Keratinocyte (primary cell): ENCODE data around the gene DNAAF2. TPM values are rescaled to one million over a fixed set of nuclear protein-coding genes. Genes with fewer than 3 reads are reported as not detected.

ENCODE experiments used
- DNase-seq: peaks from one replicate; pipeline ENCODE4 v3.0.0-alpha.2; 2011; ENCODE audit warnings: low read depth, missing footprints, low spot score
- FAIRE-seq: peaks from 2 replicates; lab custom pipeline; 2011; peaks lifted over from hg19 to GRCh38; lab: Jason Lieb, UNC
- H2AFZ ChIP-seq: 2 replicates; pipeline ENCODE4 v1.6.0; 2012; ENCODE audit warnings: low read length, control low read depth, inconsistent platforms; ENCODE audit not compliant: control insufficient read depth
- H3K27ac ChIP-seq: 2 replicates; pipeline ENCODE4 v1.5.1; 2011; ENCODE audit warnings: low read length; ENCODE audit not compliant: control insufficient read depth, insufficient read depth
- H3K27me3 ChIP-seq: 3 replicates; pipeline ENCODE4 v1.6.0; 2011; ENCODE audit warnings: low read length; ENCODE audit not compliant: control insufficient read depth, insufficient read depth; ENCODE audit errors: extremely low read depth
- H3K36me3 ChIP-seq, 2 experiments: 2 replicates in 1 of 2; 3 replicates in 1 of 2; pipeline ENCODE4 v1.5.1; 2011; ENCODE audit warnings: low read length in 2 of 2, mild to moderate bottlenecking in 1 of 2; ENCODE audit not compliant: control insufficient read depth in 2 of 2, insufficient read depth in 2 of 2; ENCODE audit errors: extremely low read depth in 1 of 2
- H3K4me1 ChIP-seq: 3 replicates; pipeline ENCODE4 v1.5.1; 2011; ENCODE audit warnings: low read length; ENCODE audit not compliant: control insufficient read depth, insufficient read depth; ENCODE audit errors: extremely low read depth
- H3K4me2 ChIP-seq: 3 replicates; pipeline ENCODE4 v1.6.0; 2011; ENCODE audit warnings: low read depth, low read length; ENCODE audit not compliant: control insufficient read depth, insufficient read depth; ENCODE audit errors: extremely low read depth
- H3K4me3 ChIP-seq, 3 experiments: fragments of 200-600 bp in 1 of 3; sonication (generic) in 1 of 3; 2 replicates in 2 of 3; 3 replicates in 1 of 3; pipeline ENCODE4 v1.5.1; 2011 to 2016; ENCODE audit warnings: low read length in 3 of 3, mild to moderate bottlenecking in 3 of 3, control low read depth in 2 of 3, inconsistent platforms in 1 of 3, low read depth in 1 of 3, mixed read lengths in 1 of 3, mixed run types in 1 of 3, moderate library complexity in 1 of 3; ENCODE audit not compliant: control insufficient read depth in 2 of 3, insufficient read depth in 2 of 3; ENCODE audit errors: extremely low read depth in 1 of 3
- H3K79me2 ChIP-seq: 2 replicates; pipeline ENCODE4 v1.6.0; 2012; ENCODE audit warnings: low read length; ENCODE audit not compliant: control insufficient read depth, insufficient read depth
- H3K9ac ChIP-seq: 3 replicates; pipeline ENCODE4 v1.6.0; 2011; ENCODE audit warnings: low read length; ENCODE audit not compliant: control insufficient read depth, insufficient read depth; ENCODE audit errors: extremely low read depth
- H3K9me1 ChIP-seq: 3 replicates; pipeline ENCODE4 v1.6.0; 2011; ENCODE audit warnings: low read length; ENCODE audit not compliant: control insufficient read depth, insufficient read depth; ENCODE audit errors: extremely low read depth
- H3K9me3 ChIP-seq: 2 replicates; pipeline ENCODE4 v1.5.1; 2012; ENCODE audit warnings: low read depth, low read length; ENCODE audit not compliant: control insufficient read depth
- H4K20me1 ChIP-seq: 3 replicates; pipeline ENCODE4 v1.6.0; 2011; ENCODE audit warnings: low read length; ENCODE audit not compliant: control insufficient read depth, insufficient read depth; ENCODE audit errors: extremely low read depth
- EZH2 ChIP-seq: IDR thresholded peaks from one replicate; pipeline ENCODE4 v1.6.1; 2012; ENCODE audit warnings: inconsistent platforms, mild to moderate bottlenecking, low read length, moderate library complexity
- dilution Hi-C: fragments of 300-500 bp; cut with MboI; formaldehyde crosslinking; loops from one replicate; pipeline ENCODE4 v1.7.0; 2020; ENCODE audit warnings: low sequenced_read_pairs; ENCODE audit not compliant: extremely low pct_ligation_motif_present
- polyA plus RNA-seq, 5 experiments: library from polyadenylated mRNA; depleted of rRNA in 3 of 5; stranded (reverse) in 3 of 5; stranded (forward) in 1 of 5; unstranded in 1 of 5; fragments of >200 nt; gene quantifications; 1 replicate in 1 of 5; 2 replicates in 3 of 5; 3 replicates in 1 of 5; pipeline versions ENCODE4 v1.2.1 to v1.2.3, GENCODE V29; 2011 to 2012; ENCODE audit warnings: missing spikeins in 2 of 5, low read depth in 1 of 5, low replicate concordance in 1 of 5
- TF ChIP-seq, protein P1 (sequence below), 3 experiments: IDR thresholded peaks in 1 of 3; conservative IDR thresholded peaks in 1 of 3; optimal IDR thresholded peaks in 1 of 3; 2 replicates in 2 of 3; 3 replicates in 1 of 3; pipeline versions ENCODE3 to v1.5.1; 2011; ENCODE audit warnings: low read length in 3 of 3, mild to moderate bottlenecking in 3 of 3, moderate library complexity in 2 of 3, control low read depth in 1 of 3, inconsistent platforms in 1 of 3; ENCODE audit not compliant: insufficient read depth in 2 of 3; ENCODE audit errors: extremely low read depth in 1 of 3

Gene DNAAF2
- polyA plus RNA-seq, 1 donor (not counting 4 experiments of a cell fraction or from before 2014, with no cell fraction given) = 9.5 TPM

DNA sequence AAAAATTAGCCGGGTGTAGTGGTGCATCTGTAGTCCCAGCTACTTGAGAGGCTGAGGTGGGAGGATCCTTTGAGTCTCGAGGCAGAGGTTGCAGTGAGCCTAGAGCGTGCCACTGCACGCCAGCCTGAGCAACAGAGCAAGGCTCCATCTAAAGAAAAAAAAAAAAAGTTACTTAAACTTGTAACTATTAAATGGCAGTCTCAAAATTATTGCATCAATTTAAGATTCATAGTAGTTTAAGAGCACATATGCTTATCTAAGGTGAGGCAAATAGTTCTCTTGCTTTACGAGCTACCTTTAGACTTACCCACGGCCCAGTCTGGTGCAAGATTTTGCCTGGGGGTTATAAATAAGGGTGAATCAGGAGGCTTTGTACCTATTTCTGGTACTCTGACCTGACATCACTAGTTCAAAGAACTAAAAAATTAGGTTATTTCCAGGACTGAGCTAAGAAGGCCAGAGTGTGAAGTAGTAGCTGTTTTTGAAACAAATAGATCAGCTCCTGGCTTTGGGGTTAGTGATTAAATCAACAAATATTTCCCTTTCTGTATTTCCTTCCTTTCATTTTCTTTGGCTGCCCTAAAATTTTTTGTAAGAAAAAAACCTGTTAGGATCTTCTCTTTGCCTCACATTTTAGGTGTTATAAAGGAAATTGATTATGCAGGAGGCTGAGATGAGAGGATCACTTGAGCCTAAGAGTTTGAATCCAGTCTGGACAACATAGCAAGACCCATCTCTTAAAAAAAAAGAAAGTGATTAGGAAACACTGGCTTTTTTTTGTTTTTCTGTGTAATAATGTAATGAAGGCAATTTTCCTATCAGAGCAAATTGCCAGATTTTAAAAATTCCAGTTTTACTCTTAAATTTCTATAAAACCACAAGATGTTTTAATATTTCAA is 10.9 kb downstream of the DNAAF2 start:
- no peak for FAIRE-seq
- Histone ChIP-seq H3K9ac (peak overlapping the region; percentile 52), H3K4me1 (peaks cover 32% of the 10 kb centered on the region), H3K27ac (peak overlapping the region; percentile 99), H3K36me3 (peaks cover 0 to 8% of the 10 kb centered on the region in 2 experiments), H4K20me1 (peaks cover 7% of the 10 kb centered on the region), H3K27me3 (no peaks in the 10 kb centered on the region), H3K4me2 (peak overlapping the region; percentile 100), H2AFZ (no peak overlapping the region), H3K9me1 (no peaks in the 10 kb centered on the region), H3K9me3 (no peaks in the 10 kb centered on the region), H3K79me2 (peaks cover 62% of the 10 kb centered on the region), H3K4me3 (peak overlapping the region in 2 of 3 experiments; percentile 20 to 34)
- peak; percentile 42 for DNase-seq
- dilution Hi-C loops = no loop called here
- TF ChIP-seq, protein P1, sequence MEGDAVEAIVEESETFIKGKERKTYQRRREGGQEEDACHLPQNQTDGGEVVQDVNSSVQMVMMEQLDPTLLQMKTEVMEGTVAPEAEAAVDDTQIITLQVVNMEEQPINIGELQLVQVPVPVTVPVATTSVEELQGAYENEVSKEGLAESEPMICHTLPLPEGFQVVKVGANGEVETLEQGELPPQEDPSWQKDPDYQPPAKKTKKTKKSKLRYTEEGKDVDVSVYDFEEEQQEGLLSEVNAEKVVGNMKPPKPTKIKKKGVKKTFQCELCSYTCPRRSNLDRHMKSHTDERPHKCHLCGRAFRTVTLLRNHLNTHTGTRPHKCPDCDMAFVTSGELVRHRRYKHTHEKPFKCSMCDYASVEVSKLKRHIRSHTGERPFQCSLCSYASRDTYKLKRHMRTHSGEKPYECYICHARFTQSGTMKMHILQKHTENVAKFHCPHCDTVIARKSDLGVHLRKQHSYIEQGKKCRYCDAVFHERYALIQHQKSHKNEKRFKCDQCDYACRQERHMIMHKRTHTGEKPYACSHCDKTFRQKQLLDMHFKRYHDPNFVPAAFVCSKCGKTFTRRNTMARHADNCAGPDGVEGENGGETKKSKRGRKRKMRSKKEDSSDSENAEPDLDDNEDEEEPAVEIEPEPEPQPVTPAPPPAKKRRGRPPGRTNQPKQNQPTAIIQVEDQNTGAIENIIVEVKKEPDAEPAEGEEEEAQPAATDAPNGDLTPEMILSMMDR (optimal IDR thresholded peaks at IDR 0.05 in 1 of 3, IDR thresholded peaks at IDR 0.05 in 1 of 3, conservative IDR thresholded peaks at IDR 0.05 in 1 of 3; ENCODE audit: extremely low read depth in 1 of 3, insufficient read depth in 2 of 3, low read length in 3 of 3) = no peak
- no peak for TF ChIP-seq EZH2

DNA sequence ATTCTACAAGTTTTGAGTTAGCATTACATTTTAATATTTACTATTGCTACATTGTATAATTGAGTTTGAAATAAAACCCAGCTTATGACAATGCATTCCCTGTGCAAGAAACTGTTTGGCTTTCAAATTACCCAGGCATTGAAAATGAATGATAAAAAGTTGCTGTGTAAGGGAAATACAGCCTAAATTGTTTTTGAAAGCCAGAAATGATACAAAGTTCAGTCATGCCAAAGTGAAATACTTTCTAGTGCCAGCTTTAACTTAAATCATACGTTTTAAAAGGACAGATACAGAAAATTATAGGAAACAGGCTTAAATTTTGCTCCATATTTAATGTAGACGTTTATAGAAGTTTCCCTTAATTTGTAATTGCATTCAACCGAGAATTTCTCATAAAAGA is 11.7 kb downstream of the DNAAF2 start:
- Histone ChIP-seq H3K27ac (peak overlapping the region; percentile 99), H3K27me3 (no peaks in the 10 kb centered on the region), H3K36me3 (peaks cover 0 to 8% of the 10 kb centered on the region in 2 experiments), H3K4me3 (peak overlapping the region in 2 of 3 experiments; percentile 34 to 44), H3K79me2 (peaks cover 65% of the 10 kb centered on the region), H3K9me3 (no peaks in the 10 kb centered on the region), H3K4me2 (peak overlapping the region; percentile 100), H3K9me1 (no peaks in the 10 kb centered on the region), H4K20me1 (peaks cover 7% of the 10 kb centered on the region), H3K9ac (peak overlapping the region; percentile 100), H2AFZ (no peak overlapping the region), H3K4me1 (peaks cover 35% of the 10 kb centered on the region)
- dilution Hi-C loops = no loop called here
- DNase-seq = no peak
- no peak for TF ChIP-seq EZH2
- TF ChIP-seq, protein P1 (optimal IDR thresholded peaks at IDR 0.05 in 1 of 3, IDR thresholded peaks at IDR 0.05 in 1 of 3, conservative IDR thresholded peaks at IDR 0.05 in 1 of 3; ENCODE audit: extremely low read depth in 1 of 3, insufficient read depth in 2 of 3, low read length in 3 of 3) = no peak
- no peak for FAIRE-seq
